HG02938 (cell line): ENCODE measurements around the gene RNF152.

Experiments used
- ATAC-seq: cut with Tn5 transposase; IDR thresholded peaks from one replicate; pipeline ENCODE4 v1.9.1; 2021; ENCODE audit warnings: mild to moderate bottlenecking, moderate library complexity; ENCODE audit not compliant: unreplicated experiment

The RNF152 gene

DNA sequence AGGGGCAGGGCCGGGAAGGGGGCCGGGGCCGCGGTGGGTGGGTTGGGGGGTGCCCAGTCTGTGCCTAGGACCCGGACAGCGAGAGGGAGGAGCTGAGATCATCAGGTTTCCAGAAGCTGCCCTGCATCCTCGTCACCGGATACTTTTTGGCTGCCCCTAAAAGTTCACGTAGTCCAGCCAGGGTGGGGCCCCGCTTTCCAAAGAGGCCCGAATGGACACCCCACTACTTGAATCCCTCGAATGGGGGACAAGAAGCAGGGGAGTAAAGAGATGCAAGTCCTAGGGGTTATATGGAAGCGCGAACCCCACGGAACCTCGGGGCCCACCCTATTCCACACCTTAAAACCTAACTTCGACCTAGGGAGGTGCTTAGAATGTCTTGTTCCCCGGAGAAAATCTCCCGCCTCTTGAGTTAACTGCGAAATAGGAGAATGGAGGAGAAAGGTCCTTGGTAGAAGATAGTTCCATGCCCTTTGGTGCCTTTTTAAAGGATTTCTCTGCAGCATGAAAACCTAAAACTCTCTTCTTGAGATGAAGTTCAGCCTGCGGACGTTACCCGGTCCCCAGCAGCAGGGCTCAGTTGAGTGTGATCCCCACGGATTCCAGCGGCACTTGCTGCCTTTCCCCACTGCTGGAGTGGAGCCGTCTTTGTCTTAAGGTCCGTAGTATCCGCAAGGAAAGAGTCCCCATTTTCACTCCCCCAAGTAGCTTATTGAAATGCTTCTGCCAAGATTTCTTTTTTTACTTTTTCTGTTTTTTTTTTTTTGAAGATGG lies 2.1 kb upstream of the RNF152 start:
- no peak for ATAC-seq

DNA sequence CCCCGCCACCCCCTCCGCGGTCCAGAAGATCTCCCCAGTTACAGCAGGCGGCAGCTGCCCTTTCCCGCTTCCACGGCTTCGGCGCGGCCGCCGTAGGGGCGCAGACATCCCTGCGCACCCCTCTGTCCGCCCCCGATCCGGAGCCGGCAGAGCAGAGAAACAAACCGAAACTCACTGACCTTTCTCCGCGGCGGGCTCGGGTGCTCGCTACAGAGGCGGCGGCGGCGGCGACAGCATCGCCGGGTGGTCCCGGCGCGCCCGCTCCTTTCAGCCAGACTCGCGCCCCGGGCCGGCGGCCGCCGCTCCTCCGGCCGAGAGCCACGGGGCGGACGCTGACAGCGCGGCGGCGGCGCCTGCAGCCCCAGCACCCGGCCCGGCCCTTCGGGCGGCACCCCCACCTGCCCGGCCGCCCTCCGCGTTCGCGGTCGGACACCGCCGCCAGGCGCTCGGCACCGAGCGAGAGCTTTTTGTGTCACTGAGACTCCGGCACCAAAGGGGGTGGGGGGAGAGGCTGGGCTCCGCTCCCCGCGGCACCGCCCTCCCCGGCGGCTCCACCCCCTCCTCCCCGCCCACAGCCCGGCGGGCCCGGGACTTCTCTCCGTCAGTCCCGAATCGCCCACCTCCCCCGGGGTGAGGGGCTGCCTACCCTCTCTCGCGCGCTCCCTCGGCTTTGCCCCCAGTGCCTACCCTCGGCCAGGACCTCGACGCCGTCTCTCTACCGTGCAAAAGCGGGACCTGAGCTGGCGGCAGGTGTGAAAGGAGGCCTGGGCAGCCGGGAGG lies 1.4 kb upstream of the RNF152 start:
- ATAC-seq = peak; percentile 66

DNA sequence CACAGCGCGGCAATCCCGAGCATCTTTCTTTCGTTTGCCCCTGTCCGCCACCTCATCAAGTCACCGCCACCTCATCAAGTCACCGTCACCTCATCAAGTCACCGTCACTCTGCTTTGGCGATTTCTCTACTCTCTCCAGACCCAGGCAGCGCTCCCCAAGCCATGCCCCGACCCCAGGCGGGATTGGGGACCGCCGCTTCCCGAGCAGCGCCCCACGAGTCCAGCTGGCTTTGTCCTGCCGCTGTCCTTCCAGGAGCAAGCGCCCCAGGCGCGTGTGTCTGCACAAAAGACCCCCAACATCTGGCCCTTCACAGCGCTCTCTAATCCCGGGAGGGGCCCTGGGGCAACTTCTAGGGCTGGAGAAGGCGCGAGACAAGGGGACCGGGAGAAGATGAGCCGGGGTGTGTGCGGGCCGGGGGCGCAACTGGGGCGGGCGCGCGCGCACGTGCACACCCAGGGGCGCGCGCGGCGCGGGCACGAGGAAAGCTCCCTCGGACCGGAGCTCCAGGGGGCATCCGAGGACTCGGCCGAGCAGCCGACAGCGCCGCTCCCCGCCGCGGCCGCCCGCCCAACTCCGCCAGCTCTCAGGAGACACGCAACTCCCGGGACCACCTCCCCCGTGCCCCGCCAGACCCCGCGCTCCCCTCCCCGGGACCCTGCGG lies 633 bp upstream of the RNF152 start:
- ATAC-seq = peak; percentile 15

DNA sequence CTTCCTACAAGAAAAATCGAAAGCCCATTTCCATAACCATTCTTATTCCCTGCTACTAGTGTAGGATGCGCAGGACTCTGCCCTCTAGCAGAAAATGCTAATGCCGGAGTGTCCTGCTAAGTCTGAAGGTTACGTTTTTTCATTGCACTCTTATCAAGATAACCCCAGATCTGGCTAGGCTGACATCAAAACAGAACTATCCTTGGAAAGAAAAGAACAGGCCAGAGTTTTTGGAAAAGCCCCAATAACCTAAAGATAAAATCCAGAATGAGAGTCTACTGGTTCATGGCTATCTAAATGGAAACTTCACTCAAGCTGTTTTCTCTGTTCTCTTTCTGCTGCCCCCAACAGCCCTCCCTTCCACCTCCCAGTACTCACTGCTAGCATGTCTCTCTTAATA lies 913 bp downstream of the RNF152 start:
- ATAC-seq = no peak

DNA sequence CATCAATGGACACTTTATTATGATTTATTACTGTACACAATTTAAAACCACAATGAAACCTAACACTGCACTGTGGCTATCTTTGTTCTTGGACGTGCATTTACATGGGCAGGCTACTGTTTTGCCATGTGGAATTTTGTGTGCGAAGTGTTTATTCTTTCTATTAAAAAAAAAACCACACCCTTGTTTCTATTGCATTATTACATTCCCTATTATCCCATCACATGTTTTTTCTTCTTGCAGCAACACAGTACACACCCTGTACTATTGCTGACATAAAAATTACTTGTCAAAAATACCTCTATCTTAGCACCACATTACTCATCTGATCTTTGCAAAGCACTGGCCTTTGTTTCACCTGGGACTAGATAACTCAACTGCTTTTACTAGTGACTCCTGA lies 1.5 kb downstream of the RNF152 start:
- no peak for ATAC-seq

DNA sequence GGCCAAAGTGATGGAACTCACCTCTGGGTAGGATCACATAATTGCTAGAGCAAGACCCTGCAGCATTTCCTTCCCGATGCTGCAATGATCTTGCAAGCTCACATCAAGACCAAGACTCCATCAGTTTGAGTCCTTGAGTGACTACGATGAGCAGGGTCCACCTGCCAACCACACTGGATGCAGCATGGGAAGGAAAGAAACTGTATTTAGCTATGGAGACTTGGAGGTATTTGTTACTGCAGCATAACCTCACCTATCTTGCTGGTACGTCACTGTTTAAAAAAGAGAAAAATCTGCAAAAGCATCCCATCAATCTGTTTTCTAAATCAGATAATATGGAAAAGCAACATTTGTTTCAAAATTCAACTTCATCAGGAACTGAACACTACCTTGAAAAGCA lies 2.5 kb downstream of the RNF152 start:
- ATAC-seq = no peak

DNA sequence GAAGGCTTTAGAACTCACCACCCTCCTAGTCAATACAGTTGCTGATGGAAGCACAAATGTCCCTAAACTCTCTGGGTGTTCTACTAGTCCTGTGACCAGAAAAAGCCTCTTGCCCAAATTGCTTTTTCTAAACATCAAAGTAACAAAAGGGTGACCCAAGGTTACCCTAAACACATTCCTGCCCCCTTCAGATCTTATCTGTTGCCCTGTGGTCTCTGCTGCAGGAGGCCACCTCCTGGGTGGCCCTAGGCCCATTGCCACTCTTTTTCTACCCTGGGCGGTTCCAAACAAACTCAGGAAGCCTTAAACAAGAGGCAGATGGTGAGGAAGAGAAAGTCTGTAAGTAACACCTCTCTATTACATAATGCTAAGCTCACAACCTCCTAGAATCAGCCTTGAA lies 3.3 kb downstream of the RNF152 start:
- ATAC-seq = no peak

DNA sequence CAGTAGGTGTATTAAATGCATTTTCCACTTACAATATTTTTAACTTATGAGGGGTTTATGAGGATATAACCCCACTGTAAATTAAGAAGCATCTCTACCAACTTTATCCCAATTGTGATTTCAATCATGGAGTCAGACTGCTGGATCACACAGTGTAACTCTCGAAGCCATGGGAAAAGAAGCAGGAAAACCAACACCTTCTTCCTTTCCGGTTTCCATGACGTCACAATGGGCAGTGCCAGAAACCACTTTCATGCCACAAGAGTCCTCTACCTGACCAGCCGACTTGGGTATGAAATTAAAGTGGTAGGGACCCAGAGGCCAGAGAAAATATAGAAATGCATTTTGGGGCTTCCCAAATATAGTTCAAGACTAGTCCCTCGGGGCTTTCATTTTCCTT lies 4.2 kb downstream of the RNF152 start:
- no peak for ATAC-seq

DNA sequence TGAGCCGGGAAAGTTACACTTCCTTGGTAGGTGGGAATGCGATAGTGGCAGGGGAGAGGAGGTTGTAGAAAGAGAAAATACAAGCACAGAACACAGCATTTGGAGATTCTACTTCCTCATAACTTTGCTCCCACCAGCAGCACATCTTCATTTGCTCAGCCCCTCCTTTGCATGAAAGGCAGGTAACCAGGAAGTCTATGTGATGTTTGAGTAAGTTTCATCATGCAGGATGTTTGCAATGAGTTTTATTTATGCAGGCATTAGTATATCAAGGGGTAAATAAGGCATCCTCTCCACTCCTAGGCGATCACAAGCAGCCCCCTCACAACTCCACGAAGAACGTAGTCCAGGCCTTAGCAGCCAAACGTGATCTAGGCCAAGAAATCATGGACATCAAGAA lies 5.0 kb downstream of the RNF152 start:
- no peak for ATAC-seq

DNA sequence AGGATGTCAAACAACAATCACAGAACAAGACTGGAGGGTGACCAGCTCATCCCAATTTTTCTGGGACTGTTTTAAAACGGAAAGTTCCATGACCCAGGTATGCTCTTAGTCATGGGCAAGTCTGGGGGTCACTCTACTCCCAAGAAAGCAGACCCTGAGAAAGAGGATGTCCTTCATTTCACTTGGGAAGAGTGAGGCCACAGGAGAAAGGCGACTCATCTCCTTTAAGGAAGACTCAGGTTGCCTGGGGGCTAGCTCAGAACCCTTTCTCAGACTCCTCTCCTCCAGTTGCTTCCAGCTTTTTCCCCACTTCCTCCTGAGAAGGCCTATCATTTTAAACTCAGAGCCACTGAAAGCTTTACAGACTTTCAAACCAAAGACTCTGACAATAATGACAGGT lies 9.3 kb downstream of the RNF152 start:
- ATAC-seq = no peak

DNA sequence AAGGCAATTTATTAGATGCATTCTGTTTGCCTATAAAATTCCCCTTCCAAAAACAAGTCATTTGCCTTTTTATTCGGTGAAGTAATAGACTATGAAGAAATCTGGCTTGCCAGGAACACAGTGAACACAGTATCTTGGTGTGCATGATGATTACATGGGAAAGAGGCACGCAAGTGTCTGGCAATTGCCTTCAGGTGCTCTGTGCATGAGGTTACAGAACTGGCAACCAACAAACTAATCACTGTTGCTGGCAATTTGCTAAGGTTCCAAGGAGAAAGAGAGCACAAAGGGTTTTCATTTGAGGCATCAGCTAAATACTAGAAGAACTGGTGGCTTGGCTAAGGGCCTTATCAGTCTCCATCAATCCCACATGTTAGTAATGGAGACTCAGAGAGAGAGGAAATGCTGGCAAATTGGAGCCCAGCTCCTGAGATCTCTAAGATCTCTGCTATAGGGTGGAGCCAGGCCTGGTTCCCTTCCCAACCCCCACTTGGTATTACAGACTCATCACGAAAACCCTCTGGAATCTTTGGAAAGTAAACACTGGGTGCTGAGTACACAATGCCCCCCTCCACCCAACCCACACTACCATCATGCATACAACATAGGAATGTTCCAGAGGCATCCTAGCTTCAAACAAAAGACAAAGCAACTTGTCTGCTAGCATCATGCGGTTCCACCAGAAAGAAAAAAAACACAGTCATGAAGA lies 10.4 kb downstream of the RNF152 start:
- no peak for ATAC-seq

DNA sequence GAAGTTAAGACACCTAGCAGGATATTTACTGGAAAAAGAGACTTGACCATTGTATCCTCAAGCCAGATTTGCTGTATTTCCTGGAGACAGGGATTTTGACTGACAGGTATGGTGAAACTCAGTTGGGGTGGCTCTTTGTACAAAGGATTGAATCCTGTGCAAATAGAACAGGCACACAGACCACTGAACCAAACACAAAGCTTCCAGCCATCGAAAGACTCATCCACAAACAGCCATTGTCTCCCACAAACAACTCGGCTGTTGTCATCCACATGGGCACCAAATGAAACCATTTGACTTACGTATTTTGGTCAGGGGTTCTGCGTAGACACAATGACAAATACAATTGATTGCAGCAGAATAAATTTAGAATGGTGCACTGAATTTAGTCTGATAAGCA lies 15.9 kb downstream of the RNF152 start:
- ATAC-seq = no peak

DNA sequence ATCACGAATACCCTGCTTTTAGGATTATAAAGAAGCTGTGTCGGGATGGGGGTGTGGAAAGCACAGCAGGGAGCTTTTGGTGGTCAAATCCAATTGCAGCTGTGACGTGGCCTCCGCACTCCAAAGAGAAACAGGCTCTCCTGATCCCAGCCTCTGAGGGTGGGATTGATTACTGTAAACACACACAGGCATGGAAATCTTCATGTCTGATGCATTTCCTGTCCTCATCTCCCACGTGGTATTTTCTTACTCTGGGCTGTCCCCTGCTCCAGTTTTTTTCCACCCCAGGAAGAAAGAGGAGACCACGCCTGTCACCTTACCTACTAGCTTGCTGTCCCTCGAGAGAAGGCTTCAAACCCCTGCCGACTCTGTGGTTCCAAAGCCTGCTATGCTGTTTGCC lies 22.7 kb downstream of the RNF152 start:
- no peak for ATAC-seq

DNA sequence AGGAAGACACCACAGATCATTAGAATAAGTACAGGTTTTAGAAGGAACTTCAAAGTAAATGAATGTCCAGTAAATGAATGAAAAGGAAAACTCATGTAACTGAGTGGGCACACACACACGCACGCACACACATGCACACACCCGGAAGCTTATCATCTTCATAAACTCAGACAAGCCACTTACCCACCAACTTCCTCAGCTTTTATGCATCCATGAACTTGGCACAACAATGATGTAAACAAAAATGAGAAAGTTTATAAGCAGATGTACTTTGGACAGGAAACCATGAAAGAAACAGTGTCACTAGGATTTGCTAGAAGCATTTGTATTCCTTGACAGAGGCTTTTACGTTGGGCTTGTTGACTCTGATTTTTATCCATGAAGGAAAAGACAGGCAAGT lies 23.2 kb downstream of the RNF152 start:
- no peak for ATAC-seq

DNA sequence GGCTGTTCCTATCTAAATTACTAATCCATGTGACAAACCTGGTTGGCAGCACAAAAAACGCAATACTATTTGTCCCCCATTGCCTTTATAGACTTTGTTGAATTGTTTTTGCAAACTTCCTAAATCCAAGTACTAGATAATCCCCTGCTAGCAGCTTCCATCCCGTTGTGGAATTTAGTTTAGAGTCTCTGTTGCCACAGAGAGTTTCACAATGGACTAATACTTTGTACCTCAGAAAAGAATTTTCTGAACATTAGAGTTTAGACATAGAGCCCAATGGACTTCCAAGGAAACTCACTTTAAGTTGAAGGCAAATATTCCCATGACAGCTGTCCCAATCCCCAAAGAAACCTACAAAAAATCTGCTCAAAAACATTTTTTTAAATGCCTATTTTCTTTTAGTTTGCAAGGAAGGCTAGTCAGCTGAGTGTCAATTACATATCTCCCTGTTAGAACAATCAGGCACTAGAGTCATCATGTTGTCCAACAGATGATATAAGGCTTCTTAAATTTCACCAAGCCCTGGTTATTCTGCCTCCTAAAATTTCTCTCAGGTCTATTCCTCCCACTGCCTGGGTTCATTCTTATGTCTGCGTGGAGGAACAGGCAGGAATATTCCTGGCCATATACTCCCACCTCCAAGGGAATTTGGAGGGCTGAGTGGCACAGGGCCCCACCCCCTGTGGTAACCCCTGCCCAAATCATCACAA lies 27.2 kb downstream of the RNF152 start:
- no peak for ATAC-seq

DNA sequence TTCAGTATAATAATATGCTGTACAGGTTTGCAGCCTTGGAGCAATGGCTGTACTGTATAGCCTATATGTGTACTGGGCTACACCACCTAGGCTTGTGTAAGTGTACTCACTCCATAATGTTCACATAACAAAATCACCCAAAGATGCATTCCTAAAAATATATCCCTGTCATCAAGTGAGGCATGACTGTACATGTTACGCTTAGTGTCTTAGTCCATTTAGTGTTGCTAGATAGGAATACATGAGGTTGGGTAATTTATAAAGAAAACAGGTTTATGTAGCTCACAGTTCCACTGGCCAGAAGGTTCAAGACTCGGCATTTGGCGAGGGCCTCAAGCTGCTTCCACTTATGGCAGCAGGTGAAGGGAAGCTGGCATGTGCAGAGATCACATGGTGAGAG lies 31.4 kb downstream of the RNF152 start:
- no peak for ATAC-seq

DNA sequence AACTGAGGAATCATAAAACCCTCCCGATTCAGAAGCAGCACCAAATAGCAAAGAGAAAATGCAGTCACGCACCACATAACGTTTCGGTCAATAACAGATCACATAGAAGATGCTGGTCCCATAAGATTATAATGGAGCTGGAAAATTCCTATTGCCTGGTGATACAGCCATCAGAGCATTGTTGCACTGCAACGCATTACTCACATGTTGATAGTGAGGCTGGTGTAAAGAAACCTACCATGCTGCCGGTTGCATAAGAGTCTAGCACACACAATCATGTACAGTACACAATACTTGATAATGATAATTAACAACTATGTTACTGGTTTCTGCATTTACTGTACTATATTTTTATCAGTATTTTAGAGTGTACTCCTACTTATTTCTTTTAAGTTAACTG lies 32.5 kb downstream of the RNF152 start:
- ATAC-seq = no peak

DNA sequence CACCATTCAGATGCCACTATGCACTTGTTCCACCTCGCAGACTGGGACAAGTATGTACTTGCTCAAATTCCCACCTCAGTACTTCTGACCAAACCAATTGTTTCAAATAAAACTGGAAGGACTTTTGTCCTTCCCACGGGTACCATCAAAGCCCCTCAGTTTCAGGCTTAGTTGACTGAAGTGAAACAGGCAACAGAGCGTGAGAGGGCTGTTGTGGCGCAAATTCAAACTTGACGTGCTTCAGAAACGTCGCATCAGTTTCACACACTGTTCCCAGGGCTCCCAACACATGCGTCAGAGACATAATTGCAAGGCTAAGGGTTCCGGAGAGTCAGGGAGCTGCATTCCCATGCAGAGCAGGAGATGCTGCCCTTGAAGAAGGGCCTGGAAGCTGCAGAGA lies 33.7 kb downstream of the RNF152 start:
- no peak for ATAC-seq

DNA sequence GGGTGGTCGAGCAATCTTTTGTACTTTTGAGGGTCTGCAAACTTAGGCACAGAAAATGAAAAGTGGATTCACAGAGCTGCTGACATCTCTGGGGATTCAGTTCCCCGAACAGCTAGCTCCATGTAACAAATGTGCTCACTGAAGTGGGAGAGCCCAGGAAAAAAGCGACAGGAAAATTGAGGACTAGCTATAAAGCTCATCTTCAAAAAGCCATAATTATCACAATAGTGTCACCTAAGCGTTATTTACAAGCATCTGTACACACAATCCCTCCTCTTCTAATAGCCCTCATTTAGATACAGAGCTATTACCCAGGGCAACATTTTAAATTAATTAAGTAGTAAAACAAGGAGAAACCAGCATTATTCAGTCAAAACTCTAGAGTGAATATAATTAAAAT lies 36.1 kb downstream of the RNF152 start:
- no peak for ATAC-seq

DNA sequence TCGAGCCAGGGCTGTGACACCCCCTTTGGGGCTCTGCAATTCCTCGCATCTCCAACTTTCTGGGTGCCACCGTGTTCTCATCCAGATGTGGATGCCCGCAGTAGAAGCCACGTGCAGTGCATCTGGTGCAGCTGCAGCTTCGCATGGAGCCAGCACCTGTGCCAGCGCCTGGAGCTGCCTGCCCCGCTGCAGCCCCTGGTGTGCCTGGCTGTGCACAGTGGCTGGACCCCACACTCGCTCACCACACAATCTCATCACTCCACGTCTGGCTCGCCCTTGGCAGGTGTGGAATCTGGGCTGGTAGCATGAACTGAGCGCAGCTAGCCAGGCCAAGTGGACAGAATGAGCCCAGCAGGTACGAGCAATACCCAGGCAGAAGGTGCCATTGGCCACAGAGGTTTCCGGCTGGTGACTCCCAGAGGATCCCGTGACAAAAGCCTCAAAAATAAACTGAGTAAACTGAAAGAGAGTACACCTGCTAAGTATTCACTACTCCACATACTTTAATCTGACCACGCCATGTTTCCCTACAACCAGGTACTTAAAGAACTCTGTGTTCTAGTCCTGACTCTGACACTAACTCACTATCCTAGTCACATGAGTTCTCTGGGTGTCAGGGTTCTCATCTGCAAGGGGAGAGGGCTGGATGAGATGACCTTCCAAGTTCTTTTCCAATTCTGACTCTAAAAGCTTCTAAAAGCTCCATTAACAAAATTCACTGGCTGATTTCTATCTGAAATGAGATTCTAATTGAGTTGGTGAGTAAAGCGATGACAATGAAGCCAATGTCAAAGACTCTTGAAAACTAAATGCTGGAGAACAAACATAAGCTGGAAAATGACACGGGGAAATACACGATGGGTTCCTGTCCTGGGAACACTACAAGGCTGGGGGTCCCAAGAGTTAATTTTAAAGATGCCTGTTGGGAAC lies 37.1 kb downstream of the RNF152 start:
- no peak for ATAC-seq
